ENCODE results near the gene TREX2. TPM values are rescaled to one million over a fixed set of nuclear protein-coding genes. Genes with fewer than 3 reads are reported as not detected.

Gene TREX2
- total RNA-seq, 1 donor from 2014 or later: 0.29 TPM

DNA sequence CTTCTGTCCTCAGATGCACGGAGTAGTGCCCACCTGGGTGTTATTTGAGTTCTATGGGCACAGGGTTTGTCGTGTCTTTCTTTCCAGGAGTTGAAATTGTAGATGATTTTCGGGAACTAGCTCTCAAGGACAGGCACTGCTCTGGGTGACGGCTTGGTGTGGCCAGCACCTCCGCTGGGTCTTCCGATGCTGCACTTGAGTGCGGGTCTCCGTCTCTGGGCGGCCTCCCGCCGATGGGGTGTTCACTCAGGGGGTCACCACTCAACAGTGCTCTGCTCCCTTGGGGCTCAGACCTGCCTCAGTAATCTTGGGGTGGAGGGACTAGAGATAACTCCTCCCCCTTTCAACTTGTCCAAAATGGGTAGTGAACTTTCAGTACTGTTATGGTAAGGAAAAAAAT lies 32.1 kb downstream of the TREX2 start:
- H3K9me3 Mint-ChIP-seq (ENCODE audit: unreplicated experiment): peaks cover 1% of the 10 kb centered on the region
- TF ChIP-seq, protein P1, sequence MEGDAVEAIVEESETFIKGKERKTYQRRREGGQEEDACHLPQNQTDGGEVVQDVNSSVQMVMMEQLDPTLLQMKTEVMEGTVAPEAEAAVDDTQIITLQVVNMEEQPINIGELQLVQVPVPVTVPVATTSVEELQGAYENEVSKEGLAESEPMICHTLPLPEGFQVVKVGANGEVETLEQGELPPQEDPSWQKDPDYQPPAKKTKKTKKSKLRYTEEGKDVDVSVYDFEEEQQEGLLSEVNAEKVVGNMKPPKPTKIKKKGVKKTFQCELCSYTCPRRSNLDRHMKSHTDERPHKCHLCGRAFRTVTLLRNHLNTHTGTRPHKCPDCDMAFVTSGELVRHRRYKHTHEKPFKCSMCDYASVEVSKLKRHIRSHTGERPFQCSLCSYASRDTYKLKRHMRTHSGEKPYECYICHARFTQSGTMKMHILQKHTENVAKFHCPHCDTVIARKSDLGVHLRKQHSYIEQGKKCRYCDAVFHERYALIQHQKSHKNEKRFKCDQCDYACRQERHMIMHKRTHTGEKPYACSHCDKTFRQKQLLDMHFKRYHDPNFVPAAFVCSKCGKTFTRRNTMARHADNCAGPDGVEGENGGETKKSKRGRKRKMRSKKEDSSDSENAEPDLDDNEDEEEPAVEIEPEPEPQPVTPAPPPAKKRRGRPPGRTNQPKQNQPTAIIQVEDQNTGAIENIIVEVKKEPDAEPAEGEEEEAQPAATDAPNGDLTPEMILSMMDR (IDR thresholded peaks at IDR 0.05; ENCODE audit: partially characterized antibody, unreplicated experiment): no peak
- no peak for DNase-seq
- H3K36me3 Mint-ChIP-seq (ENCODE audit: unreplicated experiment): no peaks in the 10 kb centered on the region
- no peaks in the 10 kb centered on the region for H3K4me1 Mint-ChIP-seq (ENCODE audit: low read depth, unreplicated experiment)
- H3K4me3 Mint-ChIP-seq (ENCODE audit: unreplicated experiment): no peak overlapping the region
- peaks cover 2% of the 10 kb centered on the region for H3K27me3 Mint-ChIP-seq (ENCODE audit: unreplicated experiment)
- H3K27ac Mint-ChIP-seq (ENCODE audit: unreplicated experiment): no peak overlapping the region

DNA sequence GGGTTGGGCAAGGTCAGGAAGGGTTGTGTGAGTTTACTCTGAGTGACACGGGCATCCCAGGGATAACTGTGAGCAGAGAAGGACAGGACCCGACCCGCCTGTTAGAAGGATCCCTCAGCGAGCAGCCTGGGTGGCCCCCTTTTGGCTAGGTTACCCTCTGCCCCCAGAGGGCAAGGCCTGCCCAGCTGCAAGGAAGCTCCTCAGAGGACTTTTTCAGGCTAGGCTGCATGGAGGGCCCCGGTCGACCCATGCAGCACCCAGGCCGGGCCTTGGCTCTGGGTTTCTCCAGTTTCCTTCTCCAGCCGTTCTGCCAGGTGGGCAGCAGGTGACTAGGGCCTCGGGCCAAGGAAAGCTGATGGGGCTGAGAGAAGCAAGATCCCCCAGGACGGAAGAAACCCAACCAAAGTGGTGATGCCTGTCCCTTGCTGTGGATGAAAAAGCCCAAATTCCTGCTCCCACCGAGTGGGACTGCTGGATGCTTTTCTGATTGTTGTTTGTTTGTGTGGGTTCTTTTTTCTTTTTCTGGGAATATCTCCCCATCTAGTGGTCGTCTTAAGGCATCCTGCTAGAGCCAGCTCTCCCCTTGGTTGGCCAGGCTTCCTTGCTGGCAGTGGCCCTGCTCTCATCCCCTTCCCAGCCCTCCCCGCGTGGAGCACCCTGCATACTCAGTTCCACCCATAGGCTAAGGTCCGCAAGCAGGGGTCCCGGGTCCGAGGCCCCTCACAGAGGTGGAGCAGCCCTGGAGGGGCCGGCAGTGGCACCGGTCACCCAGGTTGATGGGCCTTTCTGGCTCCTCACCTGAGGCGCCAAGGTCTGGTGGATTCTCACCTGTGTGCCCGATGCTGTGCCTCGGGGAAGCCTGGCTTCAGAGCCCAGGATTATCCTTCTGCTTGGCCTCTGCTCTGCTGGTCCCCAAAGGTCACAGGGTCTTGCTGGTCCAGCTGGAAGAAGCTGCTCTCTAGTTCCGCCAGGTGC lies 32.8 kb downstream of the TREX2 start:
- H3K4me1 Mint-ChIP-seq (ENCODE audit: low read depth, unreplicated experiment): no peaks in the 10 kb centered on the region
- no peak for DNase-seq
- TF ChIP-seq, protein P1 (IDR thresholded peaks at IDR 0.05; ENCODE audit: partially characterized antibody, unreplicated experiment): no peak
- H3K27me3 Mint-ChIP-seq (ENCODE audit: unreplicated experiment): peaks cover 2% of the 10 kb centered on the region
- peaks cover 1% of the 10 kb centered on the region for H3K9me3 Mint-ChIP-seq (ENCODE audit: unreplicated experiment)
- H3K36me3 Mint-ChIP-seq (ENCODE audit: unreplicated experiment): no peaks in the 10 kb centered on the region
- H3K4me3 Mint-ChIP-seq (ENCODE audit: unreplicated experiment): no peak overlapping the region
- no peak overlapping the region for H3K27ac Mint-ChIP-seq (ENCODE audit: unreplicated experiment)

DNA sequence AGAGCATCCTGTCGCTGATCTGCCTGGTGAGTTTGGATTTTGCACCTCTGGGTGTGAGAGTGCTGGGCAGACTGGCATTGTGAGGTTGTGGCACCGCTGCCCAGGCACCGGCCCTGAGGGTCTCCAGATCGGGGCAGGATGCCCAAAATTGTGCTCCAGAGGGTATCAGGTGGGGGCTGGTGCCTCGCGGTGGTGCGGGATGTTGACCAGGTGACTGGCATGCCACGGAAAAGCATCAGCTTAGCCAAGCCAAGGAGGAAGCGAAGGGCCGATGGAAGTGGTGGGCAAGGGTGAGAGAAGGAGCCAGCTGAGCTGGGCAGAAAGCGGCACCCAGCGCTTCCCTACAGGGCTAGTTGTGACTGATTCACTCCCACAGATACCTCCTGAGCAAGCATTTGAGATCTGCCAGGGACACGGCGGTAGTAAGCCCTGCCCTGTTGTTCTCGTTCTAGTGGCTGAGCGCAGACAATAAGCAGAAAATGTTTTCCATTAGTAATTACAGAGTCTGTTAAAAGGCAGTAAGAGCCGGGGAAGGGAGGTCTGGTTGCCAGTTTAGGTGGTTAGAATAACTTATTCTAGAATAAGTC lies 33.8 kb downstream of the TREX2 start:
- DNase-seq: no peak
- peaks cover 1% of the 10 kb centered on the region for H3K9me3 Mint-ChIP-seq (ENCODE audit: unreplicated experiment)
- H3K27me3 Mint-ChIP-seq (ENCODE audit: unreplicated experiment): peaks cover 2% of the 10 kb centered on the region
- no peaks in the 10 kb centered on the region for H3K36me3 Mint-ChIP-seq (ENCODE audit: unreplicated experiment)
- H3K4me3 Mint-ChIP-seq (ENCODE audit: unreplicated experiment): no peak overlapping the region
- TF ChIP-seq, protein P1 (IDR thresholded peaks at IDR 0.05; ENCODE audit: partially characterized antibody, unreplicated experiment): no peak
- no peaks in the 10 kb centered on the region for H3K4me1 Mint-ChIP-seq (ENCODE audit: low read depth, unreplicated experiment)
- H3K27ac Mint-ChIP-seq (ENCODE audit: unreplicated experiment): no peak overlapping the region

DNA sequence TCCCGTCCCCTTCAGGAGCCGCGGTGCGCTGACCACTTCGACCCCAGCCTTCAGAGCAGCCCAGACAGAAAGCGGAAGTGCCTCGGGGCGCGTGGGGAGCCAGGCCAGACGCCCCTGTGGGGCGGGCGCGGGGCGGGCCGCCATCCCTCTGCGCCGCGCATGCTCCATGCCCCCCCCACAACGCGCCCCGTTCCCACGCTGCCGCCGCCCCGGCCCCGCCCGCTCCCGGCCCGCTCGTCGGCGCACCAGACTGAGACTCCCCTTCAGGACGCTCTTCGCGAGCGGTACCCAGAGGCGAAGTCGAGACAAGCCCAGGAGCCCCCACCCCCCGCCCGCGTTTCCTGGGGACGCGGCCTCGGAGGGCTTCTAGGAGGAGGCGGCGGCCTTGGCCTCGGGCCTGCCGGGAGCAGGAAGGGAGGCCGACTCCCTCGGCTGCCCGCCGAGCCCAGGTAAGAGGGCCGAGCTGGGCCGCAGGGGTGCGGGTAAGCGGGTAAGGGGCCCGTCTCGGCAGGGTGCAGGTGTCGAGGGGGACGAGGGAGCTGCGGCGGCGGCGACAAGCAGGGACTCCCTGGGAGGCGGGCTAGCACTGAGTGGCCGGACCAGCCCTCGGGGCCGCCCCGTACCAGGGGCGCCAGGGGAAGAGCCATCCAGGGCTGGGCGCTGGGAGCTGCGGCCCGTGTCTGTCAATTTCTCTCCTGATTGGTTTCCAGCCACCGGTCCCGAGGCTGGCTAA lies 34.4 kb downstream of the TREX2 start, which contains the start of gene ZFP92:
TSS of gene ZFP92 (plus strand) at position 218 of the 733 bp plus-strand sequence. CDS start 6,851 bp downstream, outside the sequence.
- Mint-ChIP-seq H3K27ac (ENCODE audit: unreplicated experiment) (no peak within 1 kb of the TSS), H3K4me3 (ENCODE audit: unreplicated experiment) (peak within 1 kb of the TSS; percentile 52), H3K4me1 (ENCODE audit: low read depth, unreplicated experiment) (no peaks in the 10 kb centered on the region), H3K27me3 (ENCODE audit: unreplicated experiment) (peaks cover 2% of the 10 kb centered on the region), H3K36me3 (ENCODE audit: unreplicated experiment) (no peaks in the 10 kb centered on the region), H3K9me3 (ENCODE audit: unreplicated experiment) (peaks cover 1% of the 10 kb centered on the region)
- no peak for DNase-seq
- TF ChIP-seq, protein P1 (IDR thresholded peaks at IDR 0.05; ENCODE audit: partially characterized antibody, unreplicated experiment): no peak
